ENCODE results near the gene PIK3R1.

Gene PIK3R1

DNA sequence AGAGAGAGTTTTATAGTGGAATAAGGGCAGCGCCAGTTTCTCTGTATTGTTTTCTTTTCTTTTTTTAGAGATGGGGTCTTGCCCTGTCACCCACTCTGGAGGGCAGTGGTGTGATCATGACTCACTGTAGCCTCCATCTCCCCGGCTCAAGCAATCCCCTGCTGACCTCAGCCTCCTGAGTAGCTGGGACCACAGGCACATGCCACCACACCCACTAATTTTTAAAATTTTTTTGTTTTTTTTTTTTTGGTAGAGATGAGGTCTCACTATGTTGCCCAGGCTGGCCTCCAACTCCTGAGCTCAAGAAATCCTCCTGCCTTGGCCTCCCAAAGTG, 119.0 kb downstream of the PIK3R1 start:
- no peak for DNase-seq

DNA sequence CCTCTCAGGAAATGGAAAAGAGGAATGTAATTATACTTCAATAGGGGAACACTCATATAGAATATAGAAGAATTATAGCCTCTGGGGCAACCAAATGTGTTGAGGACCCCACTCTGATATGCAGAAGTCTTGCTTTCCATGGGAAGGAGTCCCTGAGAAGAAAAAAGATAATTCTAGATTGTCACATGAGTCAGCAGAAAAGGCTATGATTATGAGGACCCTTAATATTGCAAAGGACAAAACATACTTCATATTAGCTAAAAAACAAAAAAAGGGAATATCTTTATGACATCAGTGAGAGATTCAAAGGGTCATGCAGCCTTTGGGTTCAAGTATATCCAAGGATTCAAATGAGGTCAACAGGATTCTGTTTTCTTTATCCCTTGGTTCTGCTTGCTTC, 119.5 kb downstream of the PIK3R1 start:
- DNase-seq, result no peak

DNA sequence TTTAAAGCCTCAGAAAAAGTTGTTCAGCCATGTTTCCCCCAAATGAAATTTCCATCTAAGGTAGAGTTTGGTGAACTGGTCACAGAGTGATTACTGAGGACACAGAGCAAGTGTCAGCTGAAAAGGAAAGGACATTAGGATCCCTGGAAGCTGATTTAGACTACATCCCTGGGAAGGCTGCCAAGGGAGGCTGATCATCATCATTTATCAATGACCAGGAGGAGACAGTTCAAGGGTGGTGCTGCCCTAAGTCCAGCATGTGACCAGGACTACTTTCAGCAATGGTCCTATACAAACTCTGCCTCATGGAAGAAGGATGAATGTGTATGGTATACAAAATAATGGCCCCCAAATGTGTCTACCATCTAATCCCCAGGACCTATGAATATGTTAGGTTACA, 120.6 kb downstream of the PIK3R1 start:
- no peak for DNase-seq

DNA sequence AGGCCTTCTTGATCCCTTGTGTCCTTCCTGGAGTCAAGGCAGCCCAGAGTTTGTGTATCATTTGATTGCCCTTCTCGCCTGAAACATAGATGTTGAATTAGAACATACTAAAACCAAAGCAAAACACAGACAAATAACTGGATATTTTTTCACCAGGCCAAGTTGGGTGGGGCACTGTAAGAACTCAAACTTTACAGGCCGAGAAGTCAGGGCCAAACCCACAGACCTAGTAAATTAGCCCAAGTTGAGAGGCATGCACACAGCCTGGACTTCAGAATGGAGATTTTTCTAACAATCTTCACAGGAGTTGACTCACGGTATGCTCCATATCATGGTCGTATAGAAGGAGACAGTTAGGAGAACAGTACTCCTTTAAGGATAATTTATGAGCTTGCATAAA, 121.7 kb downstream of the PIK3R1 start:
- no peak for DNase-seq

DNA sequence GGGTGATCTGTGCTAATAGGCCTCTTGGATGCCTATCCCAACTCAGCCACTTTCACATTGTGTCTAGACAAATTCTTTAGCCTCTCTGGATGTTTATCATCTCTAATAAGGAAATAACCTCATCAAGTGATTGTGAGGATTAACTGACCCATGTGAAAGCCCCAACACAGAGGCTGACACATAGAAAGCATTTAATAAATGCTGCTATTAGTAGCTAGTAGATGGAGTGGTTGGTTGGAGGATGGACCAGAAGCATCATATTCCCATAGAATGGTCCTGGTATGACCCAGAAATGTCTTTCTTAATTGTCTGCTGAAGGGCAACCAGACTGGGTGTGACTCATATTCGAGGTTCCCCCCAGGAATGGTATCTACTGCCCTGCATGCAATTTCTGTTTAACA, 124.4 kb downstream of the PIK3R1 start:
- peak; percentile 55 for DNase-seq

DNA sequence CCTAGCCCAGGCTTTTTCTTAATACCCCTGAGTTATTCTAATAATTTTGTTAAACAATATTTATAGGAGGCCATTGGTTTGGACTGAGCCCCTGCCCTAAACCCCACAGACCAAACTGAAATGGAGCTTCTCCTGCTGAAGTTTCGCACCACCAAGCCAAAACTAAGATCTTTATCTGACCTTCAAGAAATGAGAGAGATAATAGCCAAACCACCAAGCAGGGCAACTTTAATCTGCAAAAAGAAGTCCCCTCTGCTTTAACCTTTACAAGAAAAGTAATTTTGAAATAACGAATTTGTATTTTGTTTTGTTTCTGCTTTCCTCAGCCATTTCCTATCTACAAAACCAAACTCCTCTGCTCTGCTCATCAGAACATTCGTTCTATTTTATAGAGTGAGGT, 125.5 kb downstream of the PIK3R1 start:
- no peak for DNase-seq

DNA sequence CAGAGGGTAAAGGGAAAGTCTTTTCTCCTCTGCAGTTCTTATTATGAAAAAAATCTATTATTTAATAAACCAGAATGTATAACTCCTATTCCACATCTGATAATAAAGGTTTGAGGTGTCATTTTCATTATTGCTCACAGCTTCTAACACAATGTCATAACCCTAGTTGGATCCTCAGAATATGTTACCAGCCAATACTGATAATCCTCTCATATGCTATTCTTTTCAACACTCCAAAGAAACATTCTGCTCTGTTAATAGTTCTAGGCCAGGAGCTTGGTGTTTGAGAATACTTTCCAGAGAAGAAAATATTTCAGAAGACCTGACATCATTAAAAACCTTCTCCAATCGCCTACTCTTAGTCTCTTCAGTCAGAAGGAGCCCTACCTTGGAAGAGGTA, 127.1 kb downstream of the PIK3R1 start:
- DNase-seq, result no peak

DNA sequence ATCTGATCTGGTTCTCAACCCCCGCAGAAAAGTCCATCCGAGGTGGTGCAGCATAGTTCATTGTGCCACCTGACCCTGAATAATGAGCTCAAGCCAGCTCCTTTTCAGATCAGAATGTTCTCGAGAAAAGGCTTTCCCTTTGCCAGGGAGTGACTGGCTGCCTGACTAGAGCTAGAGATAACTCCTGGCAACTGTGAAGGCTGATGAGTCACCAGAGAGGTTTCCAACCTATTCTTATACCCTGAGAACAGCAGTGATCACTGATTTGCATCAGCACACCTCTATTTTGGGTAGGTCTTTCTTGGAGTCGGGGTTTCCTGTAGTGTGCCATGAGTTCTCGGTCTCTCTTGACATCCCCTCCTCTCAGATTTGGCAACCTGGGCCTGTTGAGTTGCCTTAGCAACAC, 127.9 kb downstream of the PIK3R1 start:
- no peak for DNase-seq

DNA sequence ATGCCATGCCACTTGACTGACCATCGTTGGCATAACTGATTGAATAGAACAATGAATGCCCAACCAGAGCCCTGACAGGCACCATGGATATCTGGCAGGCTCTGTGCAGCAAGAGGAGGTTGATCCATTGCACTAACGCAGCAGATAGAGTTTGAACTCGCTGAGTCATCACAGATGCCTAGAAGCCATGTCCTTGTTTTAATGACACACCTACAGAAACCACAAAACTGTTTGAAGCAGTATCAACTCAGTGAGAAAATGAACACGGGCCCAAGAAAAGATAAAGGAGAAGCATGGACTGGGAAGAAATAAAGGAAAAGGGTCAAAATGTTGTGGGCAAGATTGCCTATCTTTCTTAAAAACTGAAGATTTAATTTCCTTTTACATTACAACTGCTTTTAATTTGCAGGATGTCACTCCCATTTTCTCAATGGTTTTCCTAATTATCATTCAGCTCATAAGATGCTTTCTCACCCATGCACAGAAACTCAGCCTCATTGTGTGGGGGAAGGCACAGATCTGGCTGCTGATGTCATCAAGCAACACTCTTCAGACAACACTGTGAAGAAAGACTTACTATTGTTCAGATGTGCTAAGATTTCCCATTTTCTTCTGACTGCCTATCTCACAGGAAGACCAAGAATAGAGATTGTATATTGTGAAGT, 129.0 kb downstream of the PIK3R1 start:
- no peak for DNase-seq

DNA sequence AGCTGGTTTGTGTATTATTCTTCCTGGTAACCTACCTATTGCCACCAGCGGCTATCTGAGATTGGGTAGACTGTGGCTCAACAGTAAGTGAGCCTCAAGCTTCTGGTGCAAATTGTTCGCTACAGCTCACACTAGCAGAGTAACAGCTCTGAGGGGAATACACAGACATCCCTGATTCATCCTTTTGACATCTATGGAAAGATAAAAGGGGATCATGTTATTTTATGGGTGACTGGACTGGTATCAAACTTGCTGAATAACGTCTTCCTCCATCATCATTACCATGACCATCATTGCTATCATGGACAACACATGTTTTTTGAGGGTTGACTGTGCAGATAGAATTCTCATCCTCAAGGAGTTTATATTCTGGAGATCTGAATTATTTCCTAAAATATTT, 129.6 kb downstream of the PIK3R1 start:
- DNase-seq, result no peak

DNA sequence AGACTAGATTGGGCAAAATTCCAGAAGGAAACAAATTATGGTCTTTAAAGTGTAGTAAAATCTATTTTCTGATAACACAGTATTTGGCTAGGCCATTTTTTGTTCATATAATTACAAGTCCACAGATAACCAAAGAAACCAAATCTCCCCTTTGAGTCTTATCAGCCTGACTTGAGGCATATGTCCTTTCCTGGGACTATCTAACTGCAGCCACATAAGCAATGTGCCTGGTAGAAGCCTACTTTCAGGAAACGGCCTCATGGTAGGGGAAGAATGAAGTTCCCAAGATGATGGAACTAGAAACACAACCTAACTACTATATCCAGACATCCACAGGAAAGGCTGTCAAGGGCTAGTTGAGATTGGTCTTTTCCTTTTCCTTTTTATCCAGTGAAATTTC, 130.0 kb downstream of the PIK3R1 start:
- no peak for DNase-seq

DNA sequence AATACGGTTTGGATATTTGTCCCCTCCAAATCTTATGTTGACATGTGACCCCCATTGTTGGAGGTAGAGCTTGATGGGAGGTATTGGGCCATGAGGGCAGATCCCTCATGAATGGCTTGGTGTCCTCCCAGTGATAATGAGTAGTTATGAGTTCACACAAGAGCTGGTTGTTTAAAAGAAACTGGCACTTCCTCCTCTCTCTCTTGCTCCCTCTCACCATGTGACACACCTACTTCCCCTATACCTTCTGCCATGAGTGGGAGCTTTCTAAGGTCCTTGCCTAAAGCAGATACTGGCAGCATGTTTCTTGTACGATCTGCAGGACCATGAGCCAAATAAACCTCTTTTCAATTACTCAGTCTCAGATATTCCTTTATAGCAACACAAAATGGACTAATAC, 132.0 kb downstream of the PIK3R1 start:
- DNase-seq, result no peak

DNA sequence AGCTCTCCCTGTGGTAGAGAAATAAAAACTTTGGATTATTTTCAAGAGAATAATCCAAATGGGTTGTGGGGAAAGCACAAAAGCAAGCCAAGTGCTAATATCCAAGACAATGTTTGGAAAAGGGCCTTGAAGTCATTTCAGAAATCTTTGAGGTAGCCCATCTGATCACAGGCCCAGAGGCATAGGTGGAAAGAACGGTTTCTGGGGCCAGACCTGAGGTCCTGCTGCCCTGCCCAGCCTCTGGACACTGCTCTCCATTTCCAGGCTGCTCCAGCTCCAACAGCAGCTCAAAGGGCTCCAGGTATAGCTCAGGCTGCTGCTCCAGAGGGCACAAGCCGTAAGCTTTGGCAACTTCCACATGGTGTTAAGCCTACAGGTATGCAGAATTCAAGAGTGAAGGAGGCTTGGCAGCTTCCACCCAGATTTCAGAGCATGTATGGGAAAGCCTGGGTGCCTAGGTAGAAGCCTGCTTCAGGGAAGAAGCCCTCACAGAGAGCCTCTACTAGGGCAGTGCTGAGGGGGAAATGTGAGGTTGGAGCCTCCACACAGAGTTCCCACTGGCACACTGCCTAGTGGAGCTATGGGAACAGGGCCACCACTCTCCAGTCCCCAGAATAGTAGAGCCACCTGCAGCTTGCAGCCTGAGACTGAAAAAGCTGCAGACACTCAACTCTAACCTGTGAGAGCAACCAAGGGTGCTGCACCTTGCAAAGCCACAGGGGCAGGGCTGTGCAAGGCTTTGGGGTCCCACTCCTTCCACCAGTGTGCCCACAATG, 133.1 kb downstream of the PIK3R1 start:
- no peak for DNase-seq

DNA sequence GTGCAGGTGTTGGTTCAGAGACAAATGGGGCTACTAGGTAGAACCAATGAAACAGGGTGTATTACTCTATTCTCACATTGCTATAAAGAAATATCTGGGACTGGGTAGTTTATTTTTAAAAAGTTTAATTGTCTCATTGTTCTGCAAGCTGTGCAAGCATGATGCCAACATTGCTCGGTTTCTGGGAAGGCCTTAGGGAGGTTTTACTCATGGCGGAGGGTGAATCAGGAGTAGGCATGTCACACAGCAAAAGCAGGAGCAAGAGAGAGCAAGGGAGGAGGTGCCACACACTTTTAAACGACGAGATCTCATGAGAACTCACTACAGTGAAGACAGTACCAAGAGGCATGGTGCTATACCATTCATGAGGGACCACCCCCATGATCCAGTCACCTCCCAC, 134.6 kb downstream of the PIK3R1 start:
- no peak for DNase-seq

Measured in retina (tissue), 1 donor.